T-helper 9 cell (primary cell): Measurements from ENCODE around the gene MIA.
"Not testable (repeated sequence)": the region's sequence is repeated elsewhere in the genome, so short reads cannot be mapped to it uniquely, and the experiment has no call there.

Experiments used
- DNase-seq: peaks from one replicate; pipeline ENCODE4 v3.0.0-alpha.2; 2020

The MIA gene

GRCh38 chr19:40804783-40805242, 29.5 kb downstream of the MIA start:
- DNase-seq, result no peak

DNA sequence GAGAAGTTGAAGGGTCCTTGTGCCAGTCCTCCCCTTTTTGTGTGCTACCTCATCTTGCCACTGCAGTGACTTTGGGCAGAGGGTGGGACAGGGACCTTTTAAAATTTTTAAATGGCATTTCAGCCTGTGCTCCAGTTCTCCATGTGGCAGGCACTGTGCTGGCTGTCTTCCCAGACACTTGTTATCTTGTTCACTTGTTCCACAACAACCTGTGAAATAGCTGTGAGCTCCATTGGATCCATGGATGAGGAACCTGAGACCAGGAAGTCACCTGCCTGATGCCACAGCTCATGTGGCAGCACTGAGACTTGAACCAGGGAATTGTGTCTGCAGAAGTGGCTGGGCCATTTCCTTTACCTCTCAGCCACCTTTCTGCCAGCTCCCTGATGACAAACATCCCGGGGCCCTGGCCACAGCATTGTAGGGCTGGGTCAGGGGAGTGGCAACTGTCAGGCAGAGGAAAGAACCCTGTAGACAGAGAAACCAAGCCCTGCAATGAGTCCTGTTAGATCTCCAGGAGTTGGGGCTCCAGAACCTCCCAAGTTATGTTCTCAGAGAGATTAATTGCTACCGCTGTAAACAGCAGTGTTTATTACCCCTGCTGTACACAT, 30.0 kb downstream of the MIA start:
- peak; percentile 41 for DNase-seq

DNA sequence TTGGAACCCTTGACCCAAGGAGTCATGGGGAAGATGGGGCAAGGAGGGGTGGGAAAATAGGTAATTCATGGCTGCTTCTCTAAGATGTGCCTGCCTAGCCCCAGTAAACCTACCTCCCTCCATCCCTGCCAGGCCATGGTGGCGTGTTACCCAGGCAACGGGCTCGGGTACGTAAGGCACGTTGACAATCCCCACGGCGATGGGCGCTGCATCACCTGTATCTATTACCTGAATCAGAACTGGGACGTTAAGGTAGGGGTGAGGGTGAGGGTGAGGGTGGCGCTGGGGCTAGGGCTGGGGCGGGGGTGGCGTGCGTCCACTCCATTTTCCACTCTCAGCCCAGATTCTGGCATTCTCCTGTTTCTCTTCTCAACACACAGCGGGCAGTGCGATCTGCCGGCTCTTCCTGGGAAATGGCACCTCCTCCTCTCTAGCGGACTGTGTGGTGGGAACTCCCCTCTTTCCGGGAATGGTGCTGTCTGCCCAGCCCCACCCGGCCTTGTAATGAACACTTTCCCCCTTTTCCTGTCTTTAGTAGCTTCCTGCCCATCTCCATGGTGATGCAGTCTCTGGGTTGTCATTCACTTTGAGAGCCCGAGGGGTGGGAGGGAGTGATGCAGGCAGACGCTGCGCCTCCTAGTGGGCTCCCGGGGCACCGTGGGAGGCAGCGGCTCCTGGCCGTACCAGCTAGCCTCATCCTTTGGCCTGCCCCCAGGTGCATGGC, 31.3 kb downstream of the MIA start:
- peak; percentile 77 for DNase-seq

- DNase-seq, result no peak
Observed at GRCh38 chr19:40807147-40808020, 32.1 kb downstream of the MIA start.

DNA sequence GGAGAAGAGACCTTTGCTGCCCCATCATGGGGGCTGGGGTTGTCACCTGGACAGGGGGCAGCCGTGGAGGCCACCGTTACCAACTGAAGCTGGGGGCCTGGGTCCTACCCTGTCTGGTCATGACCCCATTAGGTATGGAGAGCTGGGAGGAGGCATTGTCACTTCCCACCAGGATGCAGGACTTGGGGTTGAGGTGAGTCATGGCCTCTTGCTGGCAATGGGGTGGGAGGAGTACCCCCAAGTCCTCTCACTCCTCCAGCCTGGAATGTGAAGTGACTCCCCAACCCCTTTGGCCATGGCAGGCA, 32.7 kb downstream of the MIA start:
- no peak for DNase-seq

DNA sequence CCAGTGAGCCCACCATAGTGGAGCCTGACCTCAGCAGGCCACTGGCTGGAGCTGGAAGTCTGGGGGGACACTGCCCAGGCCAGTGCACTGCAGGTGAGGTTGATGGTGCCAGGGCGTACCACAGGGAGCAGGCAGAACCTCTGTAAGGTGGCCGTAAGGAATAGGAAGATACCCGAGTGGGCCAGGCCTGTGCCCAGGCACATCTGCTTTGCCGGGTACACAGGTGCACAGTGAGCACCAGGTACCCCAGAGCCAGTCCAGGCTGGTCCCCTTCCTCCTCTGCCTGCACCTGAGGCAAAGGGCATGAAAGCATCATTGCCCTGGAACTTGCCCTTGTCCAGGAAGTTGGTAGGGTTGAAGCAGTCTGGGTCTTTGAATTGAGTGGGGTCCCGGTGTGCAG, 33.2 kb downstream of the MIA start:
- DNase-seq, result no peak

GRCh38 chr19:40809358-40810086, 34.2 kb downstream of the MIA start:
- no peak for DNase-seq

DNA sequence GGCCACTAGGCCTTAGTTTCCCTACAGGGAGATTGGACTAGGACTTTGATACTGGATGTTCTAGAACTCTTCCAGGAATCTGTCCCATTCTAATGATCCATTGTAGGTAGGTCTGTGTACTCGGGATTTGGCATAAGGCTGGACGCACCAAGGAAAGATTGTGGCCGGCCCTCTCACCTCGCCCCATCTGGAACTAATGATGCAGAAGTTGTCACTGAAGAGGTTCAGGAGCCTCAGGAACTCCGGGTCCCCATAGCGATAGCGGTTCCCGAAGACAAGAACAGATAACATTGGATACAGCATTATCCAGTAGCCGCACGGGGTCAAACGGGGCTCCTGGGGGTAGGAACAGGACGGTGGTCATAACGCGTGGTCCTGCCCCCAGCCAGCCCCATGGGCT, 34.8 kb downstream of the MIA start:
- DNase-seq, result no peak

DNA sequence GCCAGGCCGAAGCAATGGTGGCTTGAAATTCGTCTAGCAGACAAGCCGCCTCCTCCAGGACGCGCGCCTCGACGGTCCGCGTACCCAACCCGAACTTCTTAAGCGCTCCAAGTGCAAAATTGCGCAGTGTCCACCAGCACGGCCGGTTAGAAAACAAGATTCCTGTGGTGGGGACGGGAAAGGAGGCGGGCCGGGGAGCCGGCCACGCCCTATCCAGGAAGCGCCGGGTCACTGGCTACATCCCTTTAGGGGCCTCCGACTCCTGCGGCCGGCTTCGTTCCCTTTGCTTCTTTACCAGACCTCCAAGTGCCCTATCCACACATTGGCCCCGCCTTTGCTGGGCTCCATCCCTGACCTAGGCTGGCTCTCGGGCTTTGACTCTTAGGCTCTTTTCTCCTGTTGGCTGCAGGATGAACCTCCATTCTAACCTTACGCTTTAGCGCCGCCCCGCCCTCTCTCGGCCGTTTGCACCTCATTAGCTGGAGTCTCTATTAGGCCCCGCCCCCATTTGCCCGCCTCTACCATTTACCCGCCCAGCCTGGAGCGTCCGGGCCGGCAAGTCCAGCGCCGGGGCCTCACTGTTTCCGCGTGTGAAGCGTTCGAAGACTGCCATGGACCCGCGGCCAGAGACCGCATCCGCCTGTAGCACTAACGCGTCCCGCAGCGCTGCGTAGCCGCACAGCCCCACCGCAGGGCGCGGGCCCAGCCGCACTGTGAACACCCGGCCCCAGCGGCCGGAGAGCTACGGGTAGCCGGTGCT, 35.5 kb downstream of the MIA start:
- DNase-seq, result not testable (repeated sequence)

DNA sequence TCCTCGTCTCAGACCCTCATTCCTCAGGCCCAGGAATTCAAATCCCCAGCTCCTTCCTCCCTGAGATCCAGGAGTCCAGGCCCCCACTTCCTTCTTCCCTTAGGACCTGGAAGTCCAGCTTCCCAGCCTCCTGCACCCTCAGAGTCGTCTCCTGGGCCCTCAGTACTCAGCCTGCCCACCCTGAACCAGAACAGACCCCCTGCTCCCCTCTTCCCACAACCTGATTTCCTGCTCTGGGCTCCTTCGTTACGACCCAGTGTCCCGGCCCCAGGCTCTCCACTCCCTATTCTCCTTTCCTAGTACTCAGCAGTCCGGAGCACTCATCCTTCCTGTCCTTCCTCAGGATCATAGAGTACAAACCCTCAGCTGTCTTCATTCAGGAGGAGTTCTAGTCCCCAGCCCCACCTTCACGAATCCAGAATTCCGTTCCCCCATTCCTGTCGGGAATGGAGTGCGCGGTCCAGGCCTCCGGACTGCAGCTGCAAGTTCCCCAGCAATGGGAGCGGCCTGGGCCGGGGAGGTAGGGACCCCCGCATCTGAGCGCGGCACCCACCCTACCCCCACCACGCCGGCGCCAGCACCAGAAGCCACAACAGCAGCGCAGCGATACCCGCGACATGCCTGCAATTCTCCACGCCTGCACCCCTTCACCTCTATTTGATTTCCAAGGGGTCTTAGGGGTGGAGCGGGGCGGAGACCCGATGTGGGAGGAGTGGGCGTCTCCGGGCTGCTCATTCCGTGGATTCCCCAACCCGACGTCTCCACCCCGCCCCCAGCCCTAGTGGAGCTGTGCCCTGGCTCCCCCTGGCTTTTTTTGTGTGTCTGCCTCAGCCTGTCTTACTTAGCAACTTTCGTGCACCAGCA, 36.4 kb downstream of the MIA start:
- DNase-seq, result no peak

- not testable (repeated sequence) for DNase-seq
Observed at GRCh38 chr19:40812571-40812970, 37.2 kb downstream of the MIA start.

DNA sequence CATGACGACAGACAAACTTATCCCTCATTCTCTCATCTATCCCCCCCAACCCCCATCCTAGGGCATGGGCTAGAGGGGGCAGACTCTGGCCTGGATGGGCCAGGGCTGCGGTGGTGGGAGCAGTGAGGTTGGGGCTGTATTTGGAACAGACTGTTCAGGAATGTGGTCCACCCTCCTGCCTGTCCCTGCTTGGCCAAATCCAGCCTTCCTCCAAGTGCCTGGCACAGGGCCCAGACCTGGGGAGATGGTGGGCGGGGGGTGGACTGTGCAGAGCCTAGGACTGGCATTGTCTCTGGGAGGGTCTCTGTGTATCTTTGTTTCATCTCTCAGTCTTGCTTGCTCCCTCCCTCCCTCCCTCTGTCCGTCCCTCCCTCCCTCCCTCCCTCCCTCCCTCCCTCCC, 37.9 kb downstream of the MIA start:
- no peak for DNase-seq

DNA sequence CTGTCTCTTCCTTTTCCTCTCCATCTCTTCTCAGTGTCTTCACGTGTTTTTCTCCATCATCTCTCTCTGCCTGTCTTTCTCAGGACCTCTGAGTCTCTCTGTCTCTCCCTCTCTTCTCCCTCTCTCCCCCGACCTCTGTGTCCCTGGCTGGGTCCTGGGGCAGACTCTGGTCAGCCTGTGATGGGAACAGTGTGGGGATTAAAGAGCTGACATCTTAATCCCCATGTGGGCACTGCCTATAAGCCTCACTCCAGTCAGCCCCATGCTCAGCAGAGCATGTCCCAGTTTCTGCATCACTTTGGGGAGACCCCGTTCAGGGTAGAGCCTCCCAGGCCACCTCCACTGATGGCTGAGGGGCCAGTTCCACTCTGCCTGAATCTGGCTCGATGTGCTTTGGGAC, 39.9 kb downstream of the MIA start:
- DNase-seq, result no peak

DNA sequence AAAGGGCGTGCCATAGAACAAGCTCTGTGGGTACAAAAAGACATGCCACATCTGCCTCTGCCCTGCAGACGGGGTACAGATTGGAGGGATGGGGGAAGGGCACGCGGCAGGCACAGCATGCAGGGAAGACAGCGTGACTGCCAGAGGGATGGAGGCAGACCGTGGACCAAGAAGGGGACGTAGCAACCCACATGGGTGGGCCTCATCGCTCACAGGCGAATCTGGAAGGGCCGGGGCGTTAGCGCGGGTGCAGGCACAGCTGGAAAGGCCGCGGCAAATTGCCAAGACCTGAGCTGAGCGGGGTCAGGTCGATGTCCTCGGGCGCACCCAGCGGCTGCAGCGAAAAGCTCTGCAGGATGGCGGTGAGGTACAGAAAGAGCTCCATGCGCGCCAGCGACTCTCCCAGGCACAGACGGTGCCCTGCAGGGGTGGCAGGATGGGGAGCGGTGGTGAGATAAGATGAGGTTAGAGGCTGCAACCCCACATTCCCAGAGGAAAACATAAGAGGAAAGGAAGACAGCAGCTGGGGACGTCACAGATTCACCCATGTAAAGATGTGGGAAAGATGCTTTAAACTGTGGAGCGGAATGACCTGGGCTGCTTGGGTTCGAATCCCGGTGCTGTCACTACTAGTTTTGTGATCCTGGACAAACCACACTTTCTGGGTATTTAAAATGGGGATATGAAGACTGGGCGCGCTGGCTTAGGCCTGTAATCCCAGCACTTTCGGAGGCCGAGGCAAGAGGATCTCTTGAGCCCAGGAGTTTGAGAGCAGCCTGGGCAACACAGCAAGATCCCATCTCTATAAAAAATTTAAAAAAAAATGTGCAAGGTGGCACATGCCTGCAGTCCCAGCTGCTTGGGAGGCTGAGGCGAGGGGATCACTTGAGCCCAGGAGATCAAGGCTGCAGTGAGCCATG, 43.4 kb downstream of the MIA start:
- DNase-seq, result peak; percentile 71

- DNase-seq, result peak; percentile 70
Observed at GRCh38 chr19:40819479-40820234, 44.3 kb downstream of the MIA start.

DNA sequence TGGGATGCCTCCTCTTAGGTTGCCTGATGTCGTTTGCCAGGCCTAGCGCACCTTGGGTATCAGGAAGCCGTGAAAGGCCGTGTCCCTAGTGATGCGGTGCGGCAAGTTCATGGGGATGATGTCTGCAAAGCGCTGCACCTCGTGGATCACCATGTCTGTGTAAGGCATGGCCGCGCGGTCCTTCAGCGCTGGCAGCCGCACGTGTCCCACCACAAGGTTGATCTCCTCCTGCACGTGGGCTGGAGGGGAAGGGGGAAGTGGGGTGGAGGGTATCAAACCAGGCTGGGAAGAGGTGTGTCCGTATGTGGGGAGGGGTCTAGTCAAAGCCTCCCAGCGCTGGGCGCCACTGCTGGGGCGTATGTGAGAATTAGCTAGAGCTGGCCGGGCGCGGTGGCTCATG, 46.8 kb downstream of the MIA start:
- no peak for DNase-seq

GRCh38 chr19:40822704-40823553, 47.6 kb downstream of the MIA start:
- DNase-seq, result not testable (repeated sequence)

DNA sequence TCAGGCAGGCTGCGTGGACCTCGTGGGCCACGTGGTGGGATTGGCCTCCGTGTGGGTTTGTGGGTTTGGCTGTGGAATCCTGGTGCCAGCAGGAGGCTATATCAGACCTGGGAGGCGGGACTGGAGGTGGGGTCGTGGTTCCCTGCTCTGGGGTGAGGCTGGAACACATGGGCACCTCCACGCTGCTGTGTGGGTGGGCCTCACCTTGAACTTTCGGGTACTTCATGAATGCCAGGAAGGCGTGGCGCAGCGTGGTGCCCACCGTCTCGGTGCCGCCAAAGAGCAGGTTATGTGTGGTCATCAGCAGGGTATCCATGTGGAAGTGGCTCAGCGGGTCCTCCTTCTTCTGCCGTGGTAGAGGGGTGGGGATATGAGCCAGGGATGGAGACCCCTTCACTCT, 49.6 kb downstream of the MIA start:
- not testable (repeated sequence) for DNase-seq
